LNCAP (cell line): ENCODE measurements around the gene GPC6.

Source experiments
- TF ChIP-seq, protein P1 (sequence below): fragments of 450-650 bp; IDR thresholded peaks from 2 replicates; pipeline ENCODE4 v1.5.1; 2017; ENCODE audit warnings: mild to moderate bottlenecking

Gene GPC6

DNA sequence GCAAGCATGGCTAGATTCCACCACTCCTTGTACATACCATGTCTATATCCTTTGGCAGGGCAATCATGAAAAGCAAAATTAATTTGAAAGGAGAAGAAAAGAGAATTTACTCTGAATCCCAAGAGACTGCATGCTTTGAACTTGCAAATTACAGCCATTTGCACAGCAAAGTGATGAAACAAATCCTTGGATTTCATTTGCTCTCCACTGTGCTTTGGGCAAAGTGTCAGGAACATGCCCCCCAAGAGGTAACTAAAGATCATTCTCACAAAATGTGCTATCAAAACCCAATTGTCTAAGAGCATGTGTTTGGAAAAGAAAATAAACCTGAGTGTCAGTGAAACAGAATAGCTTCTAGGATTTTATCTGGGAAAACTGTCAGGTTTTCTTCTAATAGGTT is 298.5 kb downstream of the GPC6 start:
- TF ChIP-seq, protein P1, sequence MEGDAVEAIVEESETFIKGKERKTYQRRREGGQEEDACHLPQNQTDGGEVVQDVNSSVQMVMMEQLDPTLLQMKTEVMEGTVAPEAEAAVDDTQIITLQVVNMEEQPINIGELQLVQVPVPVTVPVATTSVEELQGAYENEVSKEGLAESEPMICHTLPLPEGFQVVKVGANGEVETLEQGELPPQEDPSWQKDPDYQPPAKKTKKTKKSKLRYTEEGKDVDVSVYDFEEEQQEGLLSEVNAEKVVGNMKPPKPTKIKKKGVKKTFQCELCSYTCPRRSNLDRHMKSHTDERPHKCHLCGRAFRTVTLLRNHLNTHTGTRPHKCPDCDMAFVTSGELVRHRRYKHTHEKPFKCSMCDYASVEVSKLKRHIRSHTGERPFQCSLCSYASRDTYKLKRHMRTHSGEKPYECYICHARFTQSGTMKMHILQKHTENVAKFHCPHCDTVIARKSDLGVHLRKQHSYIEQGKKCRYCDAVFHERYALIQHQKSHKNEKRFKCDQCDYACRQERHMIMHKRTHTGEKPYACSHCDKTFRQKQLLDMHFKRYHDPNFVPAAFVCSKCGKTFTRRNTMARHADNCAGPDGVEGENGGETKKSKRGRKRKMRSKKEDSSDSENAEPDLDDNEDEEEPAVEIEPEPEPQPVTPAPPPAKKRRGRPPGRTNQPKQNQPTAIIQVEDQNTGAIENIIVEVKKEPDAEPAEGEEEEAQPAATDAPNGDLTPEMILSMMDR: no peak

DNA sequence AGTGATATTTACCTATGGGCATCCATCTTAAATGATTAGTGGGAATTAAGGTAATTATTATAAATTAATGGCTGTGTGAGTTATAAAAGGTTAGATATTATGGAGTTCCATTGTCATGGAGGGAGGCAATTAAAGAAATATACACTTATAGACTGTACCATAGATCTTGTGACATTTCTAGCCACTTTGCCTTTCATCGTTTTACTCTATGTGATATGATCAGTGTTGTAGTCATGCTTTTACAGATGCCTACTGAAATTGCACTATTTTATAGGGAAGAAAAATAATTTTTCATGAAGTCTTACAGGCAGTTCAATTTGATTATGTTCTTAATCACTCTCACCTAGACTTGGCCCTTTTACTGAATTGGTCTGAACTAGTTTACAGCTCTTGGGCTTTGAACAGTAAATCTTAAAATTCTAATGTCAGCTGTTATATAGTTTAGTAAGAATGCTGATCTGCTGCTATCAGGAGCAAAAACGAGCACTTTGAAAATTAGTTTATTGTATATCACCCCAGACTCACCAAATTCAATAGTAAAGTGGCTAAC is 301.2 kb downstream of the GPC6 start:
- TF ChIP-seq, protein P1: no peak

DNA sequence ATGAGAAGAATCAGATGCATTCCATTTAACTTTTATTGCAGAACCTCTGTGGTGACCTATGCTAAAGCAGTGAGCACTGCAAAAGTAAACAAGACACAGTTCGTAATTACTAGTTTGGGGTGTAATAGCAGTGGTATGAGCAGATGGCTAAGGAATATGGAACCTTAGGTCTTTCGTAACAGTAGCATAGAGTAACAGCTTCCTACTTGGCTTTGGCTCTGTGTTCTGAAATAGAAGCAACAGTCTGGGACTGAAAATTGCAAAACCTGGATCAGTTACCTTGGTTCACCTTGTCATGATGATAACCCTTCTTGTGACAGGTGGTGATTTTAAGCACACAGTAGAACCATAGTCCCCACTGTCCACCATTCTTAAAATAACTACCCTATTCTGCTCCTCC is 303.4 kb downstream of the GPC6 start:
- TF ChIP-seq, protein P1: no peak

DNA sequence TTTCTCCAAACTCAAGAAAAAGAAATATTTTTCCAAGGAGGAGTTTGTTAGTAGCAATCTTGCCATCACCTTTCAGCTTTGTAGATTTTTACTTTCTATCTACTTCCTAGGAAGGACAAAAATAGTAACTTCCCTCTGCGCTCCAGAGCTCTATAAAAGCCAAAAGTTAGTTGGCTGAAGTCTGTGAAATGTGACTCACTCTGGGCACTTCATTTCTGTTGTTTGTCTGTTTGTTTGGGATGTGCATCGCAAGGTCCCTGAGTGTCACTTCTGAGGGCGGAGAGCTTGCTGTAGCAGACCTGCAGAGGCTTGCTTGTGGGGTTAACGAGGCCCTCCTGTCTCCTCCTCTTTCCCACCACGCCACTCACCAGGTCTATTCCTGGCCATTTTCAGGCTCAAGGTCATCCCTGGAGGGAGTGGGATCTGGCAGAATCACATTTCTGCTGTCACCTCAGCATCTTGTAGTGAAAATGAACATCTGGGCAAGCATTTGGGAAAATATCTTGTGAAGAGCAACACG is 307.6 kb downstream of the GPC6 start:
- TF ChIP-seq, protein P1: no peak

DNA sequence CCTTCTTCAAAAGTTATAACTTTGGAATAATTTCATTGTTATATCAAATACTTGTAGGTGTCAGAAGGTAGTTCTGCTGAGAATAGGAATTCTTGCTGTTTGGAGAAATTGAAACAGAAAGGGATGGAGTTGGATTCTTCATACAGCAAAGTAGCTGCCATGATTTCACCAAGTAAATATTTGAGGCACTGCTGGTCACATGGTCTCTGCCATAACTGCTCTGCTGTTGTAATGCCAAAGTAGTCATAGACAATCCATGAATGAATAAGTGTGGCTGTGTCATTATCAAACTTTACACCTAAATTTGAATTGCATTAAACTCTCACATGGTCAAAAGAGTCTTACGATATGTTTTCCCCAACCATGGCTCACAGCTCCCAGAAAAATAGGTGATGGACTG is 308.6 kb downstream of the GPC6 start:
- TF ChIP-seq, protein P1: no peak

DNA sequence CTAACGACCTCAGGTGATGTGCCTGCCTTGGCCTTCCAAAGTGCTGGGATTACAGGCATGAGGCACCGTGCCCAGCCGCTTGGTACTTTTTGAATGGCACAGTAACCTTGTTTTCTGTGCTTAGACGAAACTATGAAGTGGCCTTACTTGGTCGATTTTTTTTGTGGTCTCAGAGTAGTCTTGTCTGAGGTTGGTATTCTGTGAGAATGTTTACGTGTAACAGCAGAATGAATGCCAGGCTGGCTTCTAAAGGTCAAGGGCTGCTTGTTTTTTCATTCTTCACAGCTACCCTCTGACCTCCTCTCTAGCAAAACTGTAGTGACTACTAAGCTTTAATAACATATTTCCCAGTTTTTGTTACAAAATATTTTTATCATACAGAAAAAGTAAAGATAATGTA is 313.3 kb downstream of the GPC6 start:
- TF ChIP-seq, protein P1: no peak

DNA sequence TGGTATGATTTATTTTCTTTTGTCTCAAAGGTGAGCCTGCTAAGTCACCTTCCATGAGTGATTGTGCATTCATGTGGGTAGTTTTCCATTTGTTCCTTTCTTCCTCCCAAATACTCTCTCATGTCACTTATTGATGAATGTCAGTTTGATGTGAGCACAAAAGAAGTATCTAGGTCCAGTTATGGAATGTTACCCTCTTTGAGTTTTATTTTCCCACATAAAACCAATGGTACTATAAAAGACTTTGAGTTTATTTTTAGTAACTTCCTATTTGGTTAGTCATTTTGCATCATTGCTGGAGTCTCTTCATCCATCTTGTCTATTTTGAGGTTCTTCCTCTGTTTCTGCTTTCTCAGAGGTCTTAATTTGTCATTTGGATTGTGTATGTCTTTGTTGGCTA is 321.3 kb downstream of the GPC6 start:
- TF ChIP-seq, protein P1: no peak
